ENCODE measurements around the gene BCL7B. TPM values are rescaled to one million over a fixed set of nuclear protein-coding genes. Genes with fewer than 3 reads are reported as not detected.
A peak's percentile ranks its signal among the peaks of the same experiment; 100 is the strongest.

The BCL7B gene
- total and polyA plus RNA-seq, 2 of the 13 experiments (the other 11 are each of a cell fraction or from before 2014, with no cell fraction given), result 24.3 to 38.2 TPM

GRCh38 chr7:73596191-73597065, 38.9 kb upstream of the BCL7B start:
- Histone ChIP-seq H2AFZ (ENCODE audit: low read length) (no peak overlapping the region), H3K9ac (ENCODE audit: insufficient read depth, low read depth, low read length) (no peak overlapping the region), H3K36me3 (replicated peaks in 1 of 2; ENCODE audit: control insufficient read depth in 1 of 2, insufficient read depth in 2 of 2, low read length in 2 of 2) (peaks cover 11 to 31% of the 10 kb centered on the region in 2 experiments), H3K79me2 (ENCODE audit: insufficient read depth, low read length) (no peaks in the 10 kb centered on the region), H3K27ac (ENCODE audit: extremely low read length, insufficient read depth, low read length) (no peak overlapping the region), H4K20me1 (ENCODE audit: insufficient read depth, low read length) (peaks cover 32% of the 10 kb centered on the region), H3K4me3 (replicated peaks in 1 of 3; ENCODE audit: insufficient read depth in 1 of 3, low read depth in 2 of 3, low read length in 3 of 3) (no peak overlapping the region), H3K4me2 (ENCODE audit: low read depth, low read length) (no peak overlapping the region), H3K9me3 (ENCODE audit: low read length) (no peaks in the 10 kb centered on the region), H3K27me3 (ENCODE audit: control insufficient read depth in 1 of 2, insufficient read depth in 2 of 2, low read length in 2 of 2) (no peaks in the 10 kb centered on the region), H3K4me1 (ENCODE audit: insufficient read depth, low read length) (no peaks in the 10 kb centered on the region)
- CTCF ChIA-PET (ENCODE audit: low intra/inter-chr PET ratio, low total read pairs), result no interaction called here
- in situ Hi-C loops (cut with HindIII; ENCODE audit: extremely low pct_ligation_motif_present, low pct_unique_long_range_greater_than_20kb) (no loop called here), intact Hi-C loops (cut with micrococcal nuclease; ENCODE audit: unreplicated experiment) (no loop called here)
- FAIRE-seq, result no peak
- POLR2A ChIA-PET, result interaction anchor here (1.3 to 19.7 kb wide), 4 partner anchors 9 to 22 kb away, joined by 3 to 416 read pairs (median 6); partner anchors contain the start of gene MLXIPL
- 97% methylated on average over 31 of the region's 37 CpGs for WGBS (ENCODE audit: low lambda C conversion rate)
- no peak for DNase-seq (ENCODE audit: low spot score)
- BruUV-seq (replicated peaks), result no TSS peak
- peak; percentile 1 for ATAC-seq
- TF ChIP-seq HNRNPLL (IDR thresholded peaks at IDR 0.05; ENCODE audit: low read depth, low read length, poor library complexity, severe bottlenecking) (no peak), ELK4 (CRISPR knock-in tag; IDR thresholded peaks at IDR 0.05; ENCODE audit: borderline replicate concordance) (no peak), FLYWCH1 (CRISPR knock-in tag; IDR thresholded peaks at IDR 0.05) (no peak), POLR2A (IDR thresholded peaks at IDR 0.05; ENCODE audit: insufficient read depth in 1 of 2, low read depth in 2 of 2, low read length in 2 of 2) (peak; percentile 31; a peak in 1 of 4 replicates), SMAD1 (CRISPR knock-in tag; IDR thresholded peaks at IDR 0.05; ENCODE audit: borderline replicate concordance, low read depth) (no peak), HNRNPK (IDR thresholded peaks at IDR 0.05; ENCODE audit: low read depth, low read length, poor library complexity, severe bottlenecking) (peak; percentile 29), CREBL2 (CRISPR knock-in tag; IDR thresholded peaks at IDR 0.05; ENCODE audit: borderline replicate concordance) (no peak)
- TF ChIP-seq, protein P1, sequence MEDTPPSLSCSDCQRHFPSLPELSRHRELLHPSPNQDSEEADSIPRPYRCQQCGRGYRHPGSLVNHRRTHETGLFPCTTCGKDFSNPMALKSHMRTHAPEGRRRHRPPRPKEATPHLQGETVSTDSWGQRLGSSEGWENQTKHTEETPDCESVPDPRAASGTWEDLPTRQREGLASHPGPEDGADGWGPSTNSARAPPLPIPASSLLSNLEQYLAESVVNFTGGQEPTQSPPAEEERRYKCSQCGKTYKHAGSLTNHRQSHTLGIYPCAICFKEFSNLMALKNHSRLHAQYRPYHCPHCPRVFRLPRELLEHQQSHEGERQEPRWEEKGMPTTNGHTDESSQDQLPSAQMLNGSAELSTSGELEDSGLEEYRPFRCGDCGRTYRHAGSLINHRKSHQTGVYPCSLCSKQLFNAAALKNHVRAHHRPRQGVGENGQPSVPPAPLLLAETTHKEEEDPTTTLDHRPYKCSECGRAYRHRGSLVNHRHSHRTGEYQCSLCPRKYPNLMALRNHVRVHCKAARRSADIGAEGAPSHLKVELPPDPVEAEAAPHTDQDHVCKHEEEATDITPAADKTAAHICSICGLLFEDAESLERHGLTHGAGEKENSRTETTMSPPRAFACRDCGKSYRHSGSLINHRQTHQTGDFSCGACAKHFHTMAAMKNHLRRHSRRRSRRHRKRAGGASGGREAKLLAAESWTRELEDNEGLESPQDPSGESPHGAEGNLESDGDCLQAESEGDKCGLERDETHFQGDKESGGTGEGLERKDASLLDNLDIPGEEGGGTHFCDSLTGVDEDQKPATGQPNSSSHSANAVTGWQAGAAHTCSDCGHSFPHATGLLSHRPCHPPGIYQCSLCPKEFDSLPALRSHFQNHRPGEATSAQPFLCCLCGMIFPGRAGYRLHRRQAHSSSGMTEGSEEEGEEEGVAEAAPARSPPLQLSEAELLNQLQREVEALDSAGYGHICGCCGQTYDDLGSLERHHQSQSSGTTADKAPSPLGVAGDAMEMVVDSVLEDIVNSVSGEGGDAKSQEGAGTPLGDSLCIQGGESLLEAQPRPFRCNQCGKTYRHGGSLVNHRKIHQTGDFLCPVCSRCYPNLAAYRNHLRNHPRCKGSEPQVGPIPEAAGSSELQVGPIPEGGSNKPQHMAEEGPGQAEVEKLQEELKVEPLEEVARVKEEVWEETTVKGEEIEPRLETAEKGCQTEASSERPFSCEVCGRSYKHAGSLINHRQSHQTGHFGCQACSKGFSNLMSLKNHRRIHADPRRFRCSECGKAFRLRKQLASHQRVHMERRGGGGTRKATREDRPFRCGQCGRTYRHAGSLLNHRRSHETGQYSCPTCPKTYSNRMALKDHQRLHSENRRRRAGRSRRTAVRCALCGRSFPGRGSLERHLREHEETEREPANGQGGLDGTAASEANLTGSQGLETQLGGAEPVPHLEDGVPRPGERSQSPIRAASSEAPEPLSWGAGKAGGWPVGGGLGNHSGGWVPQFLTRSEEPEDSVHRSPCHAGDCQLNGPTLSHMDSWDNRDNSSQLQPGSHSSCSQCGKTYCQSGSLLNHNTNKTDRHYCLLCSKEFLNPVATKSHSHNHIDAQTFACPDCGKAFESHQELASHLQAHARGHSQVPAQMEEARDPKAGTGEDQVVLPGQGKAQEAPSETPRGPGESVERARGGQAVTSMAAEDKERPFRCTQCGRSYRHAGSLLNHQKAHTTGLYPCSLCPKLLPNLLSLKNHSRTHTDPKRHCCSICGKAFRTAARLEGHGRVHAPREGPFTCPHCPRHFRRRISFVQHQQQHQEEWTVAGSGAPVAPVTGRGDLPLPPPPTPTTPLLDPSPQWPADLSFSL (CRISPR knock-in tag; IDR thresholded peaks at IDR 0.05), result no peak
